IMR-90 (cell line): ENCODE data around the gene GRIK1.

Experiments
- BHLHE40 ChIP-seq: fragments of 150-350 bp; IDR thresholded peaks from 2 replicates; pipeline ENCODE4 v1.6.1; 2016; ENCODE audit warnings: mild to moderate bottlenecking, low read depth, low read length
- CHD1 ChIP-seq: IDR thresholded peaks from 2 replicates; pipeline ENCODE4 v1.6.1; 2012; ENCODE audit warnings: low read depth, low read length, improper control_type of control experiment
- FOS ChIP-seq: fragments of 150-350 bp; IDR thresholded peaks from 2 replicates; pipeline ENCODE4 v1.6.1; 2016; ENCODE audit warnings: low read depth, low read length
- POLR2A ChIP-seq: IDR thresholded peaks from 2 replicates; pipeline ENCODE4 v1.6.1; 2012; ENCODE audit warnings: mild to moderate bottlenecking, low read depth, low read length
- RAD21 ChIP-seq: IDR thresholded peaks from 2 replicates; pipeline ENCODE4 v1.6.1; 2012; ENCODE audit warnings: low read length, improper control_type of control experiment
- SMC3 ChIP-seq: fragments of 150-350 bp; IDR thresholded peaks from 2 replicates; pipeline ENCODE4 v1.6.1; 2016; ENCODE audit warnings: low read depth, mild to moderate bottlenecking, antibody characterized with exemption, low read length, moderate library complexity
- TF ChIP-seq, protein P1 (sequence below): conservative IDR thresholded peaks from 2 replicates; pipeline ENCODE4 v1.5.1; 2012; ENCODE audit warnings: mild to moderate bottlenecking, low read depth, low read length, improper control_type of control experiment

DNA sequence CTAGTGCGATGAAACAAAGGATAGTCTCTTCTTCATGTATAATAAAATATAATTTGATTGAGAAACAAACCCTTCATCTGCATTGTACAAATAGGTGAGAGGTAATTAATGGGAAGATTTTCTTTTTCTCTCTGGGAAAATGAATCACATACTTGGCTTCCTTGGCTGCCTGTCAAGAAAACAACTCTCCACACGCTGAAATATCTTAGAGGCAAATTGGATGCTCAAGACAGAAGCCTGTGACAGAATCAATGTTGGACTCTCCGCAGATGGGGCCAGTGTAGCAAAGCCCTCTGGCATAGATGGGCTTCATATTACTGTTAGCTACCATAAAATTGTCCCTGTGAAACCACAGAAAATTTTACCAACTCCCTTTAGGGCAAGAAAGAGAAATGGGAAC is 186.6 kb downstream of the GRIK1 start:
- no peak for TF ChIP-seq CHD1
- TF ChIP-seq BHLHE40 = no peak
- TF ChIP-seq, protein P1, sequence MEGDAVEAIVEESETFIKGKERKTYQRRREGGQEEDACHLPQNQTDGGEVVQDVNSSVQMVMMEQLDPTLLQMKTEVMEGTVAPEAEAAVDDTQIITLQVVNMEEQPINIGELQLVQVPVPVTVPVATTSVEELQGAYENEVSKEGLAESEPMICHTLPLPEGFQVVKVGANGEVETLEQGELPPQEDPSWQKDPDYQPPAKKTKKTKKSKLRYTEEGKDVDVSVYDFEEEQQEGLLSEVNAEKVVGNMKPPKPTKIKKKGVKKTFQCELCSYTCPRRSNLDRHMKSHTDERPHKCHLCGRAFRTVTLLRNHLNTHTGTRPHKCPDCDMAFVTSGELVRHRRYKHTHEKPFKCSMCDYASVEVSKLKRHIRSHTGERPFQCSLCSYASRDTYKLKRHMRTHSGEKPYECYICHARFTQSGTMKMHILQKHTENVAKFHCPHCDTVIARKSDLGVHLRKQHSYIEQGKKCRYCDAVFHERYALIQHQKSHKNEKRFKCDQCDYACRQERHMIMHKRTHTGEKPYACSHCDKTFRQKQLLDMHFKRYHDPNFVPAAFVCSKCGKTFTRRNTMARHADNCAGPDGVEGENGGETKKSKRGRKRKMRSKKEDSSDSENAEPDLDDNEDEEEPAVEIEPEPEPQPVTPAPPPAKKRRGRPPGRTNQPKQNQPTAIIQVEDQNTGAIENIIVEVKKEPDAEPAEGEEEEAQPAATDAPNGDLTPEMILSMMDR = no peak
- no peak for TF ChIP-seq RAD21
- no peak for TF ChIP-seq SMC3
- TF ChIP-seq POLR2A = no peak
- TF ChIP-seq FOS = no peak
